HG02798 (cell line): ENCODE data around the gene MCC.

Experiments
- ATAC-seq: cut with Tn5 transposase; IDR thresholded peaks from one replicate; pipeline ENCODE4 v1.9.1; 2021; ENCODE audit warnings: mild to moderate bottlenecking; ENCODE audit not compliant: unreplicated experiment, poor library complexity

Gene MCC

DNA sequence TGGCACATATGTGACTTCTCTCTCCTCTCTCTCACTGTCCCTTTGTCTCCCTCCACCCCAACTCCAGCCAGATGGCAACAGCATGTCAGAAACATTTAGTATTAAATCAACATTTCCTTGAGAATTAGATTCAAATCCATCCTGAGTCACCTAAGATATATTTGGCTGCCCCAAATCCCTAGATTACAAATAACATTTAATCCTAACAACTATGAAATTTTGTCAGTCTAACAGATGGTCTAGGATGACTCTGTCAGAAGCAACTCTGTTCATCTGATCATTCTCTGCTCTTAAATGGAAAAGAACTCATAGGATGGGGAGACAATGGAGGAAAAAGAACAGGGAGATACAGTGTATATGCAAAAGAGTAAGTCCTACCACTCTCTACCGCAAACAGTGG lies 254.6 kb downstream of the MCC start:
- no peak for ATAC-seq

DNA sequence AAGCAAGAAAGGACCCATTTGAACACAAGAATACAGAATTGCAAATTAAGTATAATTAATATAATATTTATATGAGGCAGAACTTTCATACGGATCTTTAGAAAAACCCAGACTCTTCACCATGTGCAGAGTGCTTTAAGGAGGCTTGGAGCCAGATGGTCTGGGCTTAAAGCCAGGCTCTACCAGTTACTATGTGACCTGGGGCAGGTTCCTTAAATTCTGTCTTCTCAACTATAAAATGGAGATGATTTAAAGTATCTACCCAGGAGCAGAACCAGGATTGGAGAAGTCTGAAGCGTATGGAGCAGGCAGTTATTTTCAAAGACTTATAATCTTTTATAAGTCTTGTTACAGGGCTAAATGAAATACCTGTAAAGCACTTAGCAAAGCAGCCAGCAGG lies 255.6 kb downstream of the MCC start:
- ATAC-seq = no peak

DNA sequence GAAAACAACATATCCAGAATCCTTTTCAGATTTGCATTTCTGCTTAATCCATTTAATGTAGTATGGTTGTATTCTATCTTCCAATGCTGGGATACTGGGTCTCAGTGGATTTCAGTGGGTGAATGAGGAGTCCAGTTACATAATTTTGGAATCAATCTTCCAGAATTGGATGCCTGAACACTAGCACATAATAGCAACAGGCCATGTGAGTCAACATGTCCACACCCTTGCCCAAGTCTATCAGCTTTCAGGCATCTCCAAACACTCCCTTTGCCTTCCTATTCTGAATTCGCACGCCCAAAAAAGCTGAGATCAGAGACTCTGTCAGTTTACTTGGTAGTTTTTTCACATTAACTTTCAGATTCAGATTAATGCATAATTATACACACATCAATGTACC lies 256.0 kb downstream of the MCC start:
- ATAC-seq = no peak

DNA sequence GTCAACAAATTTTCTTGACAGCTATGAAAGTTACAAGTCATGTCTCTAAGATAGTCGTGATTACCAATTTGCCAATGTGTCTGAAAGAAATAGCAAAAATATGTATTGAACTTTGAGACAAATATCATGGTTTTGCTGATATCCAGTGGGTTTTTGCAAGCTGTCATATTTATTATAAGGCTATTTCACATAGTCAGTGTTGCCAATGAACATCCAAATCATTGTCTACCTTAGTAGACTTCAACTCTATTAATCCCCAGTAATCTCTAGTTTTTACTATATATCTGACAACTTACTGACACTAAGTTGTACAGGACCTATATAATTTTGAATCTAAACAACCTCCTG lies 256.6 kb downstream of the MCC start:
- ATAC-seq = no peak

DNA sequence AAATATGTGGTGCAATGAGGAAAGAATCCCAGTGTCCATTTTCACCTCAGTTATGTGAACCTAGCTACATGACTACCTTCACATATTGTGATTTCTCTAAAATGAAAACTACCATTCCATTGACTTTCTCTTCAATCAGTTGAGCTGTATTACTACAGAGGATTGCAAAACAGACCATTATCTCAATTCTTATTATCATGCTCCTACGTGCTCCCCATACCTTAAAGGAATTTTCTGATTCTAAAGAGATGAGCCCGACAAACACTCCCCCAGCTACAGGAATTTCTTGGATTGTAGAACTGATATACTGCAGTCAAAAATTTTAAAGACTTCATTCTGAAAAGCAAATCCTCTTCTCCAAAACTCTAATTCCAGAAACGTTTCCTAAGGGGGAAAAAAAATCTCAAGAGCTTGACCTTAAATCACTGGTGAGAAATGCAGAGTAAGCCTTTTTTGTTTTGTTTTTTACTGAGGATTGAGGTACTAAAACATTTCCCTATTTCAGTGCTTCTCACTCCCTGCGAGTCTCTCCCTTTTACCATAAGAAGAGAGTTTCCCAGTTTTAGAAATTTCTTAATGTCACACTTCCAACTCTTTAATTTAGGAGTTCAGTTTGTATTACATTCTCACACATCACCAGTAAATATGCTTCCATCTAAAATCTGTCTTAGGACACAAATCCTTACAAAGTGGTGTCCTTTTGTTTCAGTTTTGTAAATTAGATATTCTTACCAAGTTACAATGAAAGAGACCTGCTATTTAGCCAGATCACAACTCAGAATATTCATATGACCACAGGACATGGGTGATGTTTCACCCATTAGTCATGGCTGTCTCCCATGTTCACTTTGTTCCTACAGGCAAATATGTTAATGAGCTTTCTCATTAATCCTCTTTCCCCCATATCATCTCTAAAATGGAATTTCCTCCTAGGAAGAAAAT lies 257.3 kb downstream of the MCC start:
- ATAC-seq = no peak

DNA sequence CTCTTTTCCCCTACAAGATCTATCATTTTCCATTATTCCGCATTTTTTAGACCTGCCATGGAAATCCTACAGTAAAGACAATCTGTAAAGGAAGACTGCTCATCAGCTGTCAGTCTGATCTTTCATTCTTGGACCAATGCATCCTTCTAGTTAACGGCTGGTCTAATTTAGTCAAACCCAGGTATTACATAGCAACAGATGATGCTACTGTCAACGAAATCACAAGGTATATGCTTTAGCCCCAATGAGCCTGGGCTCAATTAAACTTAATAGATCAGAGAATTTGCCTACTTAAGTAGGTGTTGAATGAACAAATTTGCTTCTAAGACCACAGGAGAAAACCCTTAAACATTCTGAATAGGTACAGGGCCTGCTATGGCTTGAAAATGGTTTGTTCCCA lies 260.5 kb downstream of the MCC start:
- ATAC-seq = no peak

DNA sequence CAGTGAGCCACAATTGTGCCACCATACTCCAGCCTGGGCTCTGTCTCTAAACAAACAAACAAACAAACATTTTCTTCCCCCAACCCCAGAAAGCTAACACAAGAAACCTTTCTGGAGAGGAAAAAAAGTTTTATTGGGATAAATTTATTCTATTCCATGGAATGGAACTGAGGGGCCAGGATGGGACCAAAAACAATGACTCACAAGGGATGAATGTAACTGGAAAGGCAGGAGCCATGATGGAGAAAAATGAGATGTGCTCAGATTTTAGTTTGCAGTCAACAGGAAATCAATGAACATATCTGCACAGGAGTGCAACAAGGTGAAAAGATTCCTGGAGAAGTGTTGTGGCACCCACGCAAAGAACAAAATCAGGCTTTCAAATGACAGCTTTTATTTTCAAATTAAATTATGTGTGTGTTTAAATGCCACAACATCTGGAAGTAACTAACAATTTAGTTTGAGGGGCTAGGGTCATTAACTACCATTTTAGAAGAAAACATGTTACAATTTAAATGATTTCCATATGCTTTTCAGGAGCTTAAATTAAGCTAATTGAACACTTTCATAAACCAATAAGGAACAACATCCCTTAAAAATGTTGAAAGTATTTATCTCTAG lies 262.0 kb downstream of the MCC start:
- no peak for ATAC-seq

DNA sequence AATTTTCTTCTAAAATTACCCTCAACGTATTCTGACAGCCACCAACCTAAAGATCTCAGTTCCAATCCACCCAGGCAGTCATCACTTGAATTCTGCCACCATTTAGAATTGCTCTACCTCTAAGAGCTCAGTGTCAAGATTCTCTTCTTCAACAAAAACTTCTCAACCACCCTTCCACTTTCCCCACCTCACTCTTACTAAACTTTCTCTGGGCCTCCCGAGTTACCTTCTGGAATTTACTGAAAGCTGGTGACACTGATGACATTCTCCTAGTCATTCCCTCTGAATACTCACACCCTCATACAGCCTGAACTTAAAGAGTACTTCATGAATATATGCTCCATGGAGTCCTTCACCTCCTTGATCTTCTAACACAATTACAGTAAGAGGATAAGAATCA lies 263.0 kb downstream of the MCC start:
- ATAC-seq = no peak

DNA sequence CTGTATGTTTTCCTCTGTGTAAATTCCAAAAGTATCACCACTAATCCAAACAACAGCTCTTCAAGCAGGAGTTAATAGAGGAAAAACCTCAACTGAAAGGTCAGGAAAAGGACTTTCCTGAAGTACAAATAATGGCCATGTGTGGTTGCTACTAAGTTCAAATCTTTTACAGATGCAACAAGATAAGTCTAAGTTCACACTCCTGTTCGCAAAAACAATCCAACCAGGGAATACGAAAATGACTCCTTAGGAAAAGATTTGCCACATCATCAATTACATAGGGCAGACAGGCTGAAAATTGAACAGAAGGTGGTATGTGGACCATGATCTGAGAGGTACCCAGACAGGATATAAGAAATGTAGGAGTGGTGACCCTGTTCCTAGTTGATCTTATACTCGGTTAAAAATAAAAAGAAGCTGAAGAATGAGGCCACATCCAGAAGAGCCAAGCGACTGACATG lies 263.6 kb downstream of the MCC start:
- no peak for ATAC-seq

DNA sequence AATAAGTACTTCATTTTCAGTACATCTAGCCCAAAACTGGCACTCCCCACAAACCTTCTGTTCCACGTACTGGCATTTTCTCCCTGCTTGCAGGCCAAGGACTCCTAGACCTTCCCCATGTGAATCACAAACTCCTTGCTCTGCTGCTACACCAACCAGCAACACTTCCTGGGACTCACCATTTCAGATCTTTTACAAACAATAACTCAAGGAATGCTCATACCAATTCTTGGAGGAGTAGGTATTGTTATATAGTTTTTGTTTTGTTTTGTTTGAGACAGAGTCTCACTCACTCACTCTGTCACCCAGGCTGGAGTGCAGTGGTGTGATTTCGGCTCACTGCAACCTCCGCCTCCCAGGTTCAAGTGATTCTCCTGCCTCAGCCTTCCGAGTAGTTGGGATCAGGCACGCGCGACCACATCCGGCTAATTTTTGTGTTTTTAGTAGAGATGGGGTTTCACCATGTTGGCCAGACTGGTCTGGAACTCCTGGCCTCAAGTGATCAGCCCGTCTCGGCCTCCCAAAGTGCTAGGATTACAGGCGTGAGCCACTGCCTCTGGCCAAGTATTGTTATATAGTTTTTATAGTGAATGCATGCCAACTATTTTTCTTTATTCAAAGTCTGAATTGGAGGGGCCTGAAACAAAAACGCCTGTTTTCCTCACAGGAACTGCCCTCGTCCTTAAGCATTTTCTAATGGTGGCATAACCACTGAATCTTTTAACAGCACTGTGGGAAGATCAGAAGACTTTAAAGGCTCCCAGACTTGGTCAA lies 264.2 kb downstream of the MCC start:
- ATAC-seq = no peak

DNA sequence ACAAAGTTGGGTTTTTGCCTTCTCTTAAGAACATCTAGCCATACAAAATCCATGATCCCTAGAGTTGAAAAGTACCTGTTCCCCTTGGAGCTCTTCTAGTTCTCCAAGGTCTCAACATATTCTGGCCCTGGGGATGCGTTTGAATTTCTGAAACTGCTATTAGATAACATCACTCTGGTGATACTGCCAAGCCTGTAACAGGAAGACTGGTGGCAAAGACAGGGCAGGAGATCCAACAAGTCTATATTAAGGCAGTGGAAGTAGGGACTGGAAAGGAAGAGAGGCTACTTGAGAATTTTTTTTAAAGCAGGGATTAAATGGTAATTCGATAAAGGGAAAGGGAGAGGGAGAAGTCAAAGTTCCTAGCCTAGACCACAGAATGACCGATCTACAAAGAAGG lies 264.9 kb downstream of the MCC start:
- no peak for ATAC-seq

DNA sequence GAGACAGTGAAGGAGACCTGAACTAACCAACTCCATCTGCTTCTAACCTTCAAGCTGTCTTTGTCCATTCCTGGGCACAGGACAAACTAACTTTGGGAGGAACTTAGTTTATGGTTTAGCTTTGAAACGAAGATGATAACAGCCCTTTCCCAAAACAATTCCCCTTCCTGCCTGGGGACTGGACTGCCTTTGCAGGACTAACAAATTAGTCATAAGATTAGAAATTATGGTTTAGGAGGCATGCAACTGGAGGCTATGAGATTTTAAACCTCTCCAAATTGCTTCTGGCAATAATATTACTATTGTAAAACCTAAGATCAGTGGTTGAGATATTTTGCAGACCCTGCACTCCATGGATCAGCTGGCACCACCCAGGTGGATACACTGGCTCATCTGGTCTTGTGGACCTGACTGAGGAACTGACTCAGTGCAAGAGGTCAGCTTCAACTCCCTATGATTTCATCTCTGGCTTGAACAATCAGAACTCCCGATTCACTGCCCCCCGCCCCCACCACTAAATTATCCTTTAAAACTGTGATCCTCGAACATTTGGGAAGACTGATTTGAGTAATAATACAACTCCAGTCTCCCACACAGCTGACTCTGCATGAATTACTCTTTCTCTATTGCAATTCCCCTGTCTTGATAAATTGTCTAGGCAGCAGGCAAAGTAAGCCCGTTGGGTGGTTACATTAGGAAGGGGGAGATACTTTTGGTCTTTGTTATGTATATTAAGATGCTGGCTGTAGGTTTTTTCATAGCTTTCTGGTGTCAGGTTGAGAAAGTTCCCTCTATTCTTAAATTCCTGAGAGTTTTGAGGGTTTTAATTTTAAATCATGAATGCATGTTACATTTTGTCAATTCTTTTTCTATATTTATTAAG lies 266.7 kb downstream of the MCC start:
- no peak for ATAC-seq

DNA sequence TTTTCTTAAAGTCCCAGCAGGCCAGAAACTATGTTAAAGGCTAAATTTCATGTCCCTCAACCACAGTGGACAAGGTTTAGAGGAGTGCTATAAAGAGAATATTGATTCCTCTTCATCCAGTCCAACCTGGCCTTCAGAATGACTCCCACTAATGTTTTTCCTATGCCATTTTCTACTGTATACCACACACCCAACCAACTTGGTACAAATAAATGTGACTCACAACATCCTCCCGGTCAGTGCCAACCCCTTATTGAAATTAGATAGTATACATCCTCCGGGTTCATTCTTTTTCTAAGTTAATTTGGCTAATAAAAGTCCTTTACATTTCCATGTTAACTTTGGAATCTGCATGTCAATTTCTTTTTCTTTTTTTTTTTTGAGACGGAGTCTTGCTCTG lies 268.6 kb downstream of the MCC start:
- no peak for ATAC-seq

DNA sequence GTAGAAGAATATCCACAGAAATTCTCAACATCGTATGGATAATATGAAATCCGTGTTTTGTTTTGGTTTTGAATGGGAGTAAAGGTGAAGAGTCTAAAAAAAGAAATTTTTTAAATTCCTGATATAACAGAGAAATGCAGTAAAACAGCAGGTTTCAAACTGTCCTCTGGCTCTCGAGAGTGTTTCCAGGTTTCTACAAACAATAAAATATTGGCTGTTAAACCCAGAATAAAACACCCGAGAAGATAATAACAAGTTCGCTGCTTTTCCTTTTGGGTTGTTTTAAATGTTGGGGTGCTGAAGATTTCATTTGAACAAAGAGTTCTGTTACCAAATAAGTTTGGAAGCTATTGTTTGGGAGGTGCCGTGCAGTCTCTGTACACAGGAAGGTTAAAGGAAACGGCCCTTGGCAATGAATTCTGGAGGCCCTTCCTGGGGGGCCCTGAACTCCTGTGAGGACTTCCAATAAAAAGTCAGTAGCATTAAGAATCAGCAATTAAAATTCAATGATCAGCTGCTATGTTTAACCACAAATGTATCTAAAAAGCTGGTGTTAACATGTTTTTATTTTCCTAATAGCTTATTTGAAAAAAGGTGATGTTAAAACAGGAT lies 269.2 kb downstream of the MCC start:
- ATAC-seq = no peak

DNA sequence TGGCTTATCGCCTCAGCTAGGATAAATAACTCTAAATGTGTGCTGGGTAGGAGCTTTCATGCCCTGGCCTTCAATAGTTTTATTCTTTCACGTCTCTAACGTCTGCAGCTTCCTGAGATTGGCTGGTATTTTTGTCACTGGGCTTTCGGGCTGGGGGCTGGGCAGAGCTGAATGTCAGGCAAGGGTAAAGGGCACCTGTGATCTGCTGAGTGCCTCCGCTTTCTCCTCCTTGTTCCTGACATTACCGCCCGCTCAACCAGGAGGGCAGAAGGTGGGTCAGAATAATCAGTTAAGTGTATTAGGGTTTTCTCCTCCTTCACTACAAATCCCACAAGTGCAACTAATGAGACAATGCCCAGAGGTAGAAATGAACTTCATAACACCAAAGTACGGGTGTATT lies 270.1 kb downstream of the MCC start:
- no peak for ATAC-seq

DNA sequence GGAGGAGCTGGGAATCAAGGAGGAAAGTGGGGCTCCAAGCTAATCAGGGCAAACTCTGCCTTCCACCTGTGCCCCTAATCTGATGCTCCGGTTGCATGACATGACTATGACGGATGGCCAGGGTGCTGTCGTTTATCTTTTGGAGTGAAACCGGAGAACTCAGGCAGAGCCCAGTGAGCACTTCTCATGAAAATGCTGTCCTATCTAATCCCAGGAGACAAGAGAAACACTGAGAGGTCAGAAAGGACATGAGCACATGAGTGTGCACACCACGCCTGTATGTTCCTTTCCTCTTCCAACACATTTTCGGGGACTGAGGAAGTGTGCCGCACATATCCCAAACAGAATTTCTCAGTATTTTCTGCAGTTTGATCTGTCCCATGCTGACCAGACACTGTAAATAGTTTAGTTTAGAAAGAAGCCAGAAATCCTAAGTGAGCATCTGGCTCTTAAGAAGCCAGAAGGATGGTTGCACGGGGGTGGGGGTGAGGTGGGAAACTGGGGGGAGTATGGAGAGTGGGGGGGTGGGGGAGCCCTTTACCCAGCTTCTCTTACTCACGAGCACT lies 270.6 kb downstream of the MCC start:
- no peak for ATAC-seq

DNA sequence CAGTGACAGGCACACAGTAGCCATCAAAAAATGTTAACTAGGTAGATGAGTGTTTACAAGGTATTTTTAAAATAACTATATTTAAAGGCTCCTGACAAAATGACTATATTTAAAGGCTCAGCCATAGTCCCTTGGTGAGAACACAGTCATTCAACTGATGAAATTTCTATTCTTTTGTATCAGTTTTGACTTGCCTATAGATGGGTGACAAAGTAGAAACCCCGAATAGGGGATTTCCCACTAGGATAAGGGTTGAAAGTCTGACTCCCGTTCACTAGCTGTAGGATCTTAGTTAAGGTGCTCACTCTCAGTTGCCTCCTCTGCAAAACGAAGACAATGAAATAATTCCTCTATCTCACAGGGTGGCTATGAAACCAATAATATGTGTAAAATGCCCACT lies 271.7 kb downstream of the MCC start:
- no peak for ATAC-seq

DNA sequence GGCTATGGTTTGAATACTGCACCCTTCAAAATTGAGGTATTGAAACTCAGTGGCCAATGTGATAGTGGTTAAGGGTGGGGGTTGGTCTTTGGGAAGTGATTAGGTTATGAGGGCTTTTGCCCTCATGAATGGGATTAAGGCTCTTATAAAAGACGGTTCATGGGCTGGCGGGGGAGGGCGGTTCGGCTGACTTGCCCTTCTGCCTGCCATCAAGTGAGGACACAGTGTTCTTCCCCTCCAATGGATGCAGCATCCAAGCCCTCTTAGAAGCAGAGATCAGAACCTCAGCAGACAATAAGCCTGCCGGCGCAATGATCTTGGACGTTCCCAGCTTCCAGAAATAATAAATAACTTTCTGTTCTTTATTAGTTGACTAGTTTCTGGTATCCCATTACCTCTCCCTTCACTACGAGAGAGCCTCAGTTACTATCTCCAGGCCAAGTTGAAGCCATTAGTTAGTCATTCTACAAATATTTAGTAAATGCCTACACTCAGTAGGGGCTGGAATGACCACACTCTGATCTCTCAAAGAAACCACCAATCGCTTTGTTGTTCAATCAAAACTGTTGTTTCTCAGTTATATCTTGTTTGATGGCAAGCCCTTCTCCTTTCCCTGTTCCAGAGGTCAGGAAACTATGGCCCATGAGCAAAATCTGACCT lies 272.7 kb downstream of the MCC start:
- ATAC-seq = no peak
